ENCODE data around the gene NRIP1.

The NRIP1 gene

DNA sequence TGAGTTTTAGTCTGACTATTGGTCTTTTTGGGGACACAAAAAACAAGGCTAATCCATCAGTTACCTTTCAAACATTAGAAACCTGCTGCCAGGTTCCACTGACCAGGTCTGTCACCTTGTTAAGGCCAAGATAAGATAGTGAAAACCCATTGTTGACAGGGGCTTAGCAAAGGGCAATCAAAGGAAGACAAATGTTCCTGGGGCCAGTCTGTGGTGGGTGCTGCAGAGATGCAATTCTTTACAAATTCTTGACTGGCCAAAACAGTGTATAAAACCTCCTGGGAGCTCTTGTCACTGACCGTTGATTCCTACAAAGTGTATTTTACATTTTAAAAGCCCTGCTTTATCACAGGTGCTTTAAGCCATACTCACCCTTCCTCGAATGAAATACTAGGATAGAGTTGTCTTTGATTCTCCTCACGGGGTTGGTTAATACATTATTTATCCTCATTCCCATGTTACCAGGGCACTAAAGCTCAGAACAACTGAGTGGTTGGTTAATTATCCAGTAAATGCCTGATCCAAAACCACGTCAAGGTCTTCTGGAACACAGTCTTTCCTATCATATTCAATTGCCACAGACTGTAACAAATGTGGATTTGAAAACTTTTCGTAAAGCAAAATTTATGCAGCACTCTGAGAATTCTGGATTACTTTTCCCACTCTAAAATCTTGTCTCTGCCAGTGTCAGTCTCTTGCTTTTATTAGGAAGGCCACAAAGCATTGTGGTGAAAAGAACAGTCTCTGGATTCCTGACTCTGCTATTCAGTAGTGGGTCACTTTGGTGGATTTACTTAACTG is 77.2 kb downstream of the NRIP1 start:
- peaks cover 100% of the 10 kb centered on the region for H4K20me1 ChIP-seq
- no peak overlapping the region for H3K9ac ChIP-seq
- no peak overlapping the region for H3K4me3 ChIP-seq
- TF ChIP-seq Cebpa-rat (IDR thresholded peaks at IDR 0.05) = no peak
- H3K27ac ChIP-seq = no peak overlapping the region
- H3K27me3 ChIP-seq = no peaks in the 10 kb centered on the region
- H3K4me1 ChIP-seq = peaks cover 33% of the 10 kb centered on the region
- H3K4me2 ChIP-seq = no peak overlapping the region
- peaks cover 92% of the 10 kb centered on the region for H3K36me3 ChIP-seq
- no peaks in the 10 kb centered on the region; the same call in 1 of the 2 replicates for H3K9me3 ChIP-seq

DNA sequence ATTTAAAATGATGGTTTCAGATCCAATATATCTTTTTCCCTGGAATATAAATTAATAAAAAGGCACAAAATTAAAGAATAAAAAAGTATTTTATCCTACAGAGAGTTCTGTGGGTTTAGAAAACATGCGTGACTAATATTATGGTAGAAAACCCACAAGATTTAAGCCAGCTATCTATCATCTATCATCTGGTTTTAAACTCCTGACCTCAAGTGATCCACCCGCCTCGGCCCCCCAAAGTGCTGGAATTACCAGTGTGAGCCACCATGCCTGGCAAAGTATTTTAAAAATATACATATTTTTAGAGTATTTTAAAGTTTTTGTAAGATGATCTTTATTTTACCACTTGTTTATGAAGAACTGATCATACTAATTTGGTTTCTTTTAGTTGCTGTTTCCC is 79.5 kb downstream of the NRIP1 start:
- Histone ChIP-seq H3K4me1 (peaks cover 21% of the 10 kb centered on the region), H3K9ac (no peak overlapping the region)

DNA sequence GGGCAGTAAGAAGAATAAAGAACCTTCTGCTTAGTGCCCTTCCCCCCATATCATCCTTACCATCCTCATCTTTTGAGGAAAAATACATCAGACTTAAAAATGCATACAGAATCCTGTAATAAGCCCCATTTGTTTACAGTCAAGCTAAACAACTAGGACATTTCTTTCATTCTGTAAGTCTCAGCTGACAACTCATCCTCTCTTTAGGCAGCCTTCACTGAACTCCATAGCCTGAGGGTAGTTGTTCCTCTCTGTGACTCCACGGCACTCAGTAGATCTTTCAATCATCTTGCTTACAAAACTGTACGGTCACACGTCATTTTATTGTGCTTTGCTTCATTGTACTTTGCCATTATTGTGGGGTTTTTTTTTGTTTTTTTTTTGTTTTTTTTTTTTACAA is 82.5 kb downstream of the NRIP1 start:
- Histone ChIP-seq H3K27ac (no peak overlapping the region), H3K9ac (no peak overlapping the region), H3K9me3 (no peaks in the 10 kb centered on the region; the same call in 1 of the 2 replicates), H3K36me3 (peaks cover 80% of the 10 kb centered on the region), H4K20me1 (peaks cover 100% of the 10 kb centered on the region), H3K4me3 (no peak overlapping the region), H3K4me2 (no peak overlapping the region), H3K4me1 (peaks cover 33% of the 10 kb centered on the region), H3K27me3 (no peaks in the 10 kb centered on the region)
- no peak for TF ChIP-seq Cebpa-rat (IDR thresholded peaks at IDR 0.05)

More for the DNA sequence above, 79.5 kb downstream of the NRIP1 start:
- H4K20me1 ChIP-seq = peaks cover 100% of the 10 kb centered on the region
- peaks cover 89% of the 10 kb centered on the region for H3K36me3 ChIP-seq
- no peaks in the 10 kb centered on the region; the same call in 1 of the 2 replicates for H3K9me3 ChIP-seq
- no peaks in the 10 kb centered on the region for H3K27me3 ChIP-seq
- H3K4me2 ChIP-seq = no peak overlapping the region
- no peak for TF ChIP-seq Cebpa-rat (IDR thresholded peaks at IDR 0.05)
- H3K27ac ChIP-seq = no peak overlapping the region
- no peak overlapping the region for H3K4me3 ChIP-seq

DNA sequence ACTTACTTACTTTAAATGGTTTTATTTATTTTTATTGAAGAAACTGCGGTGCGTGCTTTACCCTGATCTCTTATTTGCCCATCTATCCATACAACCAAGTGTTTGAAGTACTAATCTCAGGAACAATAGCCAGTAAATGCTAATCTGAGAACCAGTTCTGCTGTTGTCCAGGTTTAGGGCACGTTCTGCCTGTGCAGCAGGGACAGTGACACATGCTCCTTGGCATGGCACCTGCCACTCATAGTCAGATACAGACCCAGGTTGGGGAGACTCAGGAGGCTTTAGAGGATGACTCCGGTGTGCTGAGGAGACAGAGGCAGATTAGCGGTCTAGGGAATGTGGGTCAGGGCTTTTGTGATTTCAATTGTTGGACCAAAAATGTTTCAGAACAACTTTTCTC is 83.6 kb downstream of the NRIP1 start:
- Histone ChIP-seq H3K36me3 (peaks cover 77% of the 10 kb centered on the region), H3K27me3 (no peaks in the 10 kb centered on the region), H3K4me3 (no peak overlapping the region), H3K4me1 (peaks cover 42% of the 10 kb centered on the region), H4K20me1 (peaks cover 100% of the 10 kb centered on the region), H3K27ac (no peak overlapping the region), H3K9ac (no peak overlapping the region), H3K4me2 (no peak overlapping the region), H3K9me3 (no peaks in the 10 kb centered on the region; the same call in 1 of the 2 replicates)
- TF ChIP-seq Cebpa-rat (IDR thresholded peaks at IDR 0.05) = no peak

DNA sequence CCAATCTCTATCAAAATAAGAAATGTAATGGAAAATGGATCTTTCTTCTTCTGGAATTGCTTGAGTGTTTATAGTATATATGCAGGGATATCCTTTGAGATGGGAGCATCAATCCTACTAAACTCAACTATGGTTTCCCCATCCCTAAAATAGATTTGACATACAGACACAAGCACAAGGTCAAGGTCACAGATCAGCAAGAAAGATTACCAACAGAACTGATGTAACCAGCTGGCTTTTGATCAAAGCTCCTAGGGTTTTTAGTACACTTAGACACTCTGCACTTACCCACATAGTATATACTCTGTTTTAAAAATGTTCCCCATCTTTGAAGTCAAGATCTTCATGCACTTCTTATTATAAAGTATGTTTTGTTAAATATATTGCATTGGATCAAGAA is 85.5 kb downstream of the NRIP1 start:
- H3K9ac ChIP-seq = no peak overlapping the region
- TF ChIP-seq Cebpa-rat (IDR thresholded peaks at IDR 0.05) = no peak
- H3K4me2 ChIP-seq = no peak overlapping the region; the same call in 1 of the 2 replicates
- peaks cover 48% of the 10 kb centered on the region for H3K4me1 ChIP-seq
- H3K9me3 ChIP-seq = no peaks in the 10 kb centered on the region; the same call in 1 of the 2 replicates
- H3K27ac ChIP-seq = no peak overlapping the region
- peaks cover 76% of the 10 kb centered on the region for H3K36me3 ChIP-seq
- no peaks in the 10 kb centered on the region for H3K27me3 ChIP-seq
- peaks cover 100% of the 10 kb centered on the region for H4K20me1 ChIP-seq
- H3K4me3 ChIP-seq = no peak overlapping the region

DNA sequence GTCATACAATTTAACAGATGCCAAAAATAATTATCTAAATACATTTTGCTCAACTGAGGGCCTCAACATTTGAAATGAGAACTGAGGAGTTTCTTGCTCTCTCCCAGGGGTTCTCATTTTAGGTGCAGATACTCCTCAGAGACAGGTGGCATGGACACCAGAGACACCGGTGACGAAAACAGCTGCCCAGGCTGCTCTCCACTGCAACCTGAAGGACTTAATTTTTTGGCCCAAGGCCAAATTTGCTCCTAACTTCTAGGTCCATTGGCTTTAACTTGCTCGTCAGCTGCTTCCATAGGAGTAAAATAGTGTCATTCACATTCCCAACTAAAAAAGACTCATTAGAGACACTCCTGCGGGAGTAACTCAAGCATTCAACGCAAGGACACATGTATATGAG is 87.0 kb downstream of the NRIP1 start:
- H3K27me3 ChIP-seq = no peaks in the 10 kb centered on the region
- TF ChIP-seq Cebpa-rat (IDR thresholded peaks at IDR 0.05) = no peak
- peaks cover 42% of the 10 kb centered on the region; the same call in 1 of the 2 replicates for H3K4me1 ChIP-seq
- H3K9me3 ChIP-seq = no peaks in the 10 kb centered on the region
- H4K20me1 ChIP-seq = peaks cover 100% of the 10 kb centered on the region
- no peak overlapping the region for H3K4me2 ChIP-seq
- peaks cover 65% of the 10 kb centered on the region for H3K36me3 ChIP-seq
- H3K4me3 ChIP-seq = no peak overlapping the region
- no peak overlapping the region for H3K9ac ChIP-seq
- no peak overlapping the region for H3K27ac ChIP-seq

DNA sequence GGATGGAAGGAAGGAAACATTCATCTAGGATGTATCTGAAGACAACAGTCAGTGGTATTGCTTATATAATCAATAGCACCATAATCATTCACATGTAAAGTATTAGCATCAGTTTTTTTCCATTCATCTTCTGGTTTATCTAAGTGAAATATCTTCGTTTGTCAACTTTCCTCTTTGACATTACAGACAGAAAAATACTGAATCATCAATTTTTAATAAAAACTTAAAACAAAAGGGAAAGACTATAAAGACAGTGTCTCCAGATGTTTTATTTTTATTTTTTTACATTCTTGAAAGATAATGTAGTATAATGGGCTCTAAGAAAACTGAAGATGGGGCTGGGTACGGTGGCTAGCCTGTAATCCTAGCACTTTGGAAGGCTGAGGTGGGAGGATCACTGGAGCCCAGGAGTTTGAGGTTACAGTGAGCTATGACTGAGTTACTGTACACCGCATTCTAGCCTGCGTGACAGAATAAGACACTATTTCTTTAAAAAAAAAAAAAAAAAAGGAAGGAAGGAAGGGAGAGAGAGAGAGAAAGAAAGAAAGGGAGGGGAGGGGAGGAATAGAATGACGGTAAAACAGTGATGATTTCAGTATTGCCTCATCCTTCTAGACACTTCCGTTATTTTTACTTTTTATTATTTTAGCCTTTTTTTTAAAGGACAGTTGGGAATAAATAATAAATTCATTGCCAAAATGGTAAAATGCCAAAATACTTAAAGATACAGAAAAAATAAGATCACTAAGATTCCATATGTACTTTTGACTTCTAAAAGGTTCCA is 89.5 kb downstream of the NRIP1 start:
- Histone ChIP-seq H3K9me3 (no peaks in the 10 kb centered on the region), H3K36me3 (peaks cover 50% of the 10 kb centered on the region), H3K27me3 (no peaks in the 10 kb centered on the region), H4K20me1 (peaks cover 100% of the 10 kb centered on the region), H3K4me2 (no peak overlapping the region), H3K4me3 (no peak overlapping the region), H3K27ac (no peak overlapping the region), H3K4me1 (peaks cover 56% of the 10 kb centered on the region), H3K9ac (no peak overlapping the region)
- no peak for TF ChIP-seq Cebpa-rat (IDR thresholded peaks at IDR 0.05)

DNA sequence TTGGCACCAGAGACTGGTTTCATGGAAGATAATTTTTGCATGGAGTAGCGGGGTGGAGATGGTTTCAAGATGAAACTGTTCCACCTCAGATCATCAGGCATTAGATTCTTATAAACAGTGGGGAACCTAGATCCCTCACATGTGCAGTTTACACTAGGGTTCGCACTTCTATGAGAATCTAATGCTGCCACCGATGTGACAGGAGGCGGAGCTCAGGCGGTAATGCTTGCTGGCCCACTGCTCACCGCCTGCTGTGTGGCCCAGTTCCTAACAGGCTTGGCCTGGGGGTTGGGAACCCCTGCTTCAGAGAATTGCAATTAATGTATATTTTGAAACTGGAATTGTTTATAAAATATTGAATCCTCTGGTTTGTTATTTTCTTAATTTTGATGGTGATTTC is 92.1 kb downstream of the NRIP1 start:
- no peaks in the 10 kb centered on the region for H3K27me3 ChIP-seq
- peaks cover 48% of the 10 kb centered on the region for H3K4me1 ChIP-seq
- H4K20me1 ChIP-seq = peaks cover 100% of the 10 kb centered on the region
- peaks cover 59% of the 10 kb centered on the region for H3K36me3 ChIP-seq
- H3K4me3 ChIP-seq = no peak overlapping the region
- H3K9ac ChIP-seq = no peak overlapping the region
- H3K27ac ChIP-seq = no peak overlapping the region
- no peak overlapping the region for H3K4me2 ChIP-seq
- no peaks in the 10 kb centered on the region for H3K9me3 ChIP-seq
- no peak for TF ChIP-seq Cebpa-rat (IDR thresholded peaks at IDR 0.05)

DNA sequence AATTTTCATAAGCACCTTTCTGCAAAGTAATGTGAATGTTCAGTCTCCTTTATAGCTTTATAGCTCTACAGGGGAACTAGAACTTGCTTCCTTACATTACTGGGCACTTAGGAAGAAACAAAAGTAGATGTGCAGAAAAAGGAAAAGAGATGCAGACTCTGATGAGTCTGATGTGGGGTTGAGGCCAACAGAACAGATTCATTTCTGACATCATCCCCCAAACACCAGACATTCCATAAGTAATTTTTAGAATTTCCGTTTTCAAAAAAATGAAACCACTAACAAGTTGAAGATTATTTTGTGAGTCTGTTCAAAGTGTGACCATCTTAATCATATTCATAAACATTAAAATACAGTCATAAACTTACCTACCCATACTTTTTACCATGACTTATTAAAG is 96.0 kb downstream of the NRIP1 start:
- H3K36me3 ChIP-seq = peaks cover 70% of the 10 kb centered on the region
- no peaks in the 10 kb centered on the region for H3K9me3 ChIP-seq
- H3K9ac ChIP-seq = no peak overlapping the region
- no peaks in the 10 kb centered on the region for H3K27me3 ChIP-seq
- no peak for TF ChIP-seq Cebpa-rat (IDR thresholded peaks at IDR 0.05)
- H4K20me1 ChIP-seq = peaks cover 100% of the 10 kb centered on the region
- H3K27ac ChIP-seq = no peak overlapping the region
- no peak overlapping the region for H3K4me2 ChIP-seq
- peaks cover 57% of the 10 kb centered on the region for H3K4me1 ChIP-seq
- no peak overlapping the region for H3K4me3 ChIP-seq

DNA sequence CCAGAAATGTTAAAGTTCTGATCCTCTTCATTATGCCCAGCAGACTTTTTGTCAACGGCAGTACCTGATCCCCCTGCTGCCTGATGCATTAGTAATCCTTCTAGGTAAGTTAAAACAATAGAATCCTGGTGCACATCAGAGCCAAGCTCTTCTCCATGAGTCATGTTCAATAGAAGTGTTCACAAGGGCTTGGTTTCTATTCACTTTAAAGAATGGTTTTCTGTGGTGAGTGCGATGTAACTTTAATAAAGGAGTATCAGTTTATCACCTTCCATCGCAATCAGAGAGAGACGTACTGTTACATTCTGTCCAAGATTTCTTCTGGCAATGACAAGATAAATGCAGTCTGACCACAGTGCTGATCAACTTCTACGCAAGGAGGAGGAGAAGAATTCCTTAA is 96.8 kb downstream of the NRIP1 start:
- Histone ChIP-seq H3K9me3 (no peaks in the 10 kb centered on the region), H3K4me3 (no peak overlapping the region), H3K36me3 (peaks cover 78% of the 10 kb centered on the region), H3K4me2 (no peak overlapping the region), H3K27me3 (no peaks in the 10 kb centered on the region), H3K27ac (no peak overlapping the region), H3K4me1 (peaks cover 57% of the 10 kb centered on the region), H3K9ac (no peak overlapping the region), H4K20me1 (peaks cover 100% of the 10 kb centered on the region)
- TF ChIP-seq Cebpa-rat (IDR thresholded peaks at IDR 0.05) = no peak
